PC-3 (cell line): ENCODE measurements around the gene MMP24OS.

ENCODE experiments used
- CTCF ChIP-seq: fragments of 300-600 bp; sonication (generic); conservative IDR thresholded peaks from 2 replicates; pipeline ENCODE4 v1.5.1; 2017; ENCODE audit warnings: antibody characterized with exemption, low read depth, mild to moderate bottlenecking, low read length
- EZH2 ChIP-seq: fragments of 300-600 bp; sonication (generic); IDR thresholded peaks from one replicate; pipeline ENCODE4 v1.6.1; 2017; ENCODE audit warnings: antibody characterized with exemption, mild to moderate bottlenecking, low read length; ENCODE audit not compliant: unreplicated experiment
- EZH2phosphoT487 ChIP-seq: fragments of 300-600 bp; sonication (generic); IDR thresholded peaks from 2 replicates; pipeline ENCODE4 v1.6.1; 2018; ENCODE audit warnings: mild to moderate bottlenecking, antibody characterized with exemption, low read length, borderline replicate concordance

DNA sequence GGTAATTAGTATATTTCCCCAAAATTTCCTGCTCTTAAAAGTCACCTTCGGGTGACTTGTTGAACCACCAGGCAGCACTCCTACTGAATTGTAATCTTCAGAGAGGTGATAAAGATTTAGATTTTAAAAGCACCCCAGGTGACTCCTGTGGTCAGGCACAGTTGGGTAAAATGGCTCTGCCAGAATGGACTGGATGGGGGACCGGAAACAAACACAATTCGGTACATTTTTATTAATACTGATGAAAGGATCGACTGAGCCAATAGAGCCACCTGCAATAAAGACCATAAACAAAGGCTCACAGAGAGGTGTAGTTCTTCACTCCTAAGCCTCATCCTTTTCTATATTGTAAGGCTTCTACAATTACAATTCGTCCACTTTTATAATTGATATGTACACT is 33.9 kb upstream of the MMP24OS start:
- no peak for TF ChIP-seq CTCF
- no peak for TF ChIP-seq EZH2phosphoT487
- TF ChIP-seq EZH2: no peak
